Dendritic cell treated with granulocyte-macrophage colony-stimulating factor and Interleukin-4, amounts not matched to agents 40 ng/mL and 50 ng/mL, for 4 days (primary cell): Measurements from ENCODE around the gene SHANK1.

Experiments used
- H3K27ac Mint-ChIP-seq: one replicate; pipeline ENCODE4 v1.8.0; 2022; ENCODE audit warnings: mild to moderate bottlenecking, mixed read lengths
- H3K27me3 Mint-ChIP-seq: one replicate; pipeline ENCODE4 v1.8.0; 2022; ENCODE audit warnings: mild to moderate bottlenecking, mixed read lengths
- H3K36me3 Mint-ChIP-seq: one replicate; pipeline ENCODE4 v1.8.0; 2022; ENCODE audit warnings: low read depth, mixed read lengths
- H3K4me1 Mint-ChIP-seq: one replicate; pipeline ENCODE4 v1.8.0; 2022; ENCODE audit warnings: low read depth, mixed read lengths
- H3K4me3 Mint-ChIP-seq: one replicate; pipeline ENCODE4 v1.8.0; 2022; ENCODE audit warnings: mild to moderate bottlenecking, moderate library complexity, mixed read lengths
- H3K9me3 Mint-ChIP-seq: one replicate; pipeline ENCODE4 v1.8.0; 2022; ENCODE audit warnings: mixed read lengths
- intact Hi-C: fragments of 100-400 bp; cut with micrococcal nuclease; formaldehyde crosslinking; loops from one replicate; pipeline ENCODE4 v1.15.0; 2022

SHANK1 gene

DNA sequence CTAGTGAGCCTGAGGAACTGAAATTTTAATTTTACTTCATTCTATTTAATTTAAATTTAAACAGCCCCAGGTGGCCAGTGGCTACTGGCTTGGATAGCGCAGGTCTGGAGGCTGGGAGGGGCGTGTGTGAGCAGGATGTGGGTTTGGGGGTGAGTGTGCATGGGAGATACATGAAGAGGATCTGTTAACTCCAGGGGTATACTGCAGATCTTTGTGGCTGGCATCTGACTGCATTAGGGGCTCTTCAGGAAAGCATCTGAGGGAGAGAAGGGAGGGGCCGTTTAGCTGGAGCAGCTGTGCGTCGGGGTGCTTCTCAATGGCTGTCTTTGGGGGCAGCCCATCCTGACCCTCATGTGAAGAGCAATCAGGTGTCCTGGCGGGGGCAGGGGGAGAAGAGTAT is 6.8 kb downstream of the SHANK1 start:
- Mint-ChIP-seq H3K27ac (no peak overlapping the region), H3K36me3 (no peaks in the 10 kb centered on the region), H3K27me3 (peaks cover 29% of the 10 kb centered on the region), H3K9me3 (no peaks in the 10 kb centered on the region), H3K4me1 (no peaks in the 10 kb centered on the region), H3K4me3 (no peak overlapping the region)
- intact Hi-C loops, result no loop called here

DNA sequence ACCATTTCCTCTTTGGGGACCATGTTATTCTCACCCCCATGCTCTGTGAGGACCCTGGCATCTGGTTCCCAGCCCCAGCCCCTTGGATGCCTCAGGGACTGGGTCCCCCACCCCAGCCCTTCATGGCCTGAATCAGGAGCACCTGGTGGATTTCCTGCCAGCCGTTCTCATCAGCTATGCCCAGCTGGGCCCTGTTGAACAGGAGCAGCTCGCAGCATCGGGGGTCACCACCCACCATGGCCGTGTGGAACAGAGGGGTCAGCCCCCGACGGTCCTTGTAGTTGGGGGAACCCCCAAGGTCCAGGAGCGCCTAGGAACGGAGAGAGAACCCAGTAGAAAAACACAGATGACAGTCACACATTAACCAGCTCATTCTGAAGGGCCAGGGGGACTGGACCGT is 7.8 kb downstream of the SHANK1 start:
- Mint-ChIP-seq H3K9me3 (no peaks in the 10 kb centered on the region), H3K36me3 (no peaks in the 10 kb centered on the region), H3K27ac (no peak overlapping the region), H3K27me3 (peaks cover 19% of the 10 kb centered on the region), H3K4me1 (no peaks in the 10 kb centered on the region), H3K4me3 (no peak overlapping the region)
- intact Hi-C loops, result no loop called here

DNA sequence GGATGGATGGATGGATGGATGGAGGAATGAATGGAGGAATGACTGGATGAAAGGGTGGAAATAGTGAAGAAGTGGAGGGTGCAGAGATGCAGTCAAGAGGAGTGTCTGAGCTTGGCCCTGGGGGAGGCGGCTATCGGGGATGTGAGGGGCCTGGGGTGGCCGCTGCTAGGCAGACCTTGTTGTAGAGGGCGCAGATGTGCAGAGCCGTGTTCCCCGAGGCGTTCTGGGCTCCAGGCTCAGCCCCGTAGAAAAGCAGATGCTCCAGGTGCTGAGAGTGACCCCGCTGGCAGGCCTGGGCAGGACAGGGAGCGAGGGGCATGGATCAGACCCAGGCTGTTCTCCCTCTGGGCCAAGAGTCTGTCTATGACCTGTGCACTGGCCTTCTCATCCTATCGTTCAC is 8.4 kb downstream of the SHANK1 start:
- Mint-ChIP-seq H3K9me3 (no peaks in the 10 kb centered on the region), H3K4me1 (no peaks in the 10 kb centered on the region), H3K4me3 (no peak overlapping the region), H3K27ac (no peak overlapping the region), H3K36me3 (no peaks in the 10 kb centered on the region), H3K27me3 (peaks cover 19% of the 10 kb centered on the region)
- intact Hi-C loops, result no loop called here

DNA sequence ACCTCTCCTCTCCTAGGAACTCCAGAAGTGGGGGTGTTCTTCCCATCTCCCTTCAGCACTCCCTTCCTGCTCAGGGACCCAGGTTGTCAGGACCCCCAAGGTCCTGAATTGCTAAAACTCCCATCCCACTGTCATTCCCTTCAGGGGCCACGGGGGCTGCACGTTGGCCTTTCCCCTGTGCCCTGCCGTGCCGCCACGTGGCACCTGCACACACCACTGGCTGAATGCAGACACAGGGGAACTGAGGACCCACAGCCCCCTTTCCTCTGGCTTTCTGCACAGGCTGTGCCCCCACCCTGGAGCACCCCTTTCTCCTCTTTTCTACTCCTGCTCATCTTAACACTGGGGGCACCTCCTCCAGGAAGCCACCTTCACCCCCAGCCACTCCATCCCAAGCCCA is 9.0 kb downstream of the SHANK1 start:
- intact Hi-C loops, result no loop called here
- H3K27ac Mint-ChIP-seq, result no peak overlapping the region
- no peaks in the 10 kb centered on the region for H3K9me3 Mint-ChIP-seq
- H3K36me3 Mint-ChIP-seq, result no peaks in the 10 kb centered on the region
- H3K4me3 Mint-ChIP-seq, result no peak overlapping the region
- no peaks in the 10 kb centered on the region for H3K4me1 Mint-ChIP-seq
- peaks cover 14% of the 10 kb centered on the region for H3K27me3 Mint-ChIP-seq

DNA sequence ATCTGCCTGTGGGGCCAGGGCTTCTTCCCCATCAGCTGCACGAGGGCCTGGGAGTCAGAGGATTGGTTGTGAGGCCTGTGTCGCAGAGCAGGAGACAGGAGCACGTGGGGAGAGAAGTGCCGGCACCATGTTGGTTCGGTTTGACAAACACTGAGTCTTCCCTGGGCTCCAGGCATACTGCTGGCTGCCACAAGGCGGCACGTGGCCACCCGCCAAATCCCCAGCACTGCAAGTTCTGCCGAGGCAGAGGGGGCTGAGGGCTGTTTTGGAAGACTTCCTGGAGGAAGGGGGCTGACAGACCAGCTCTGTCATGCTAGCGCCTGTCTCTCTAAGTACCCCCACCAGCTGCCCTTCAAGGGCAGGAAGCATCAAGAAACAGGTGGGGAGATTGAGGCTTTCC is 9.5 kb downstream of the SHANK1 start:
- H3K4me3 Mint-ChIP-seq, result no peak overlapping the region
- H3K4me1 Mint-ChIP-seq, result no peaks in the 10 kb centered on the region
- intact Hi-C loops, result no loop called here
- H3K36me3 Mint-ChIP-seq, result no peaks in the 10 kb centered on the region
- peaks cover 12% of the 10 kb centered on the region for H3K27me3 Mint-ChIP-seq
- H3K27ac Mint-ChIP-seq, result no peak overlapping the region
- H3K9me3 Mint-ChIP-seq, result no peaks in the 10 kb centered on the region

DNA sequence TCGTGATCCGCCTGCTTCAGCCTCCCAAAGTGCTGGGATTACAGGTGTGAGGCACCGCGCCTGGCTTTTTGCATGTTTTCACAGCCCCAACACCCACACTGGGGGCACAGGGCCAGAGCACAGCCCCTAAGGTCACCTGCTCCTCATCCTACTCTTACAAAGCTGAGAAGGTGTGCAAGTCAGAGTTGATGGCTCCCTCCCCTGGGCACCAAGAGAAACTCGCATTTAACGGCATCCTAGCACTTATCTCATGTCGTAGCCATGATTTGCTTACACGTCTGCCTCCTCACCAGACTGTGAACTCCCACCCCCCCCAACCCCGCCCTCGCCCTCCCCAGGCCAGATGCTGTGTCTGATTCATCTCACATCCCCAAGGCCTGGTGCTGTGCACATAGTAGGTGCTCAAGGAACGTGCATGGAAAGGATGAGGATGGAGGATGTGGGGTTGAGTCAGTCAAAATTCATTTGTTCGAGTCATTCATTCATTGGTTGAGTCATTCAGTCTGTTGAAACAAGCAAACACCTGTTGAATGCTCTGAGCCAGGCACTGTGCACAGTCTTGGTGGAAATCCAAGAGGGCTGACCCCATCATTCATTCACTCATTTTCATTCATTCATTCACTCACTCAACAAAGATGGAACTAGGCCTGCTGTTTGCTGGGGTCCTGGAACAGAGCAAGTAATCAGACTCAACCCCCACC is 11.3 kb downstream of the SHANK1 start:
- Mint-ChIP-seq H3K36me3 (no peaks in the 10 kb centered on the region), H3K9me3 (no peaks in the 10 kb centered on the region), H3K4me3 (no peak overlapping the region), H3K27me3 (peaks cover 24% of the 10 kb centered on the region), H3K4me1 (no peaks in the 10 kb centered on the region), H3K27ac (no peak overlapping the region)
- intact Hi-C loops, result no loop called here

DNA sequence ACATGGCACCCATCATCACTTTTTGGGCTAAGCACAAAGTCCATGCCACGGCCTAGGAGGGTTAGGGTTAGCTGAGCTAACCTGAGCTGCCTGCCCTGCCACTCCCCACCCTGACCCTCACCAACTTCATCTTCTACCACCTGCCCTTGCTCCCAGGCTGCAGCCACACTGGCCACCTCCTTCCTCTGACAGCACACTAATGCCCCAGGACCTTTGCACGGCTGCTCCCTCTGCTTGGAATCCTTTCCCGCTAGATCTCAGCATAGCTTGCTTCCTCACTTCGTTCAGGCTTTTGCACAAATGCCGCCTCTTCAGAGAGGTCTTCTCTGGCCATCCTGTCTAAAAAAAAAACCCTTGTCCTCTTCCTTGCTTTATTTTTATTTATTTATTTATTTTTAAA is 13.2 kb downstream of the SHANK1 start:
- no peaks in the 10 kb centered on the region for H3K9me3 Mint-ChIP-seq
- intact Hi-C loops, result no loop called here
- H3K4me1 Mint-ChIP-seq, result peaks cover 6% of the 10 kb centered on the region
- H3K27me3 Mint-ChIP-seq, result peaks cover 31% of the 10 kb centered on the region
- H3K36me3 Mint-ChIP-seq, result no peaks in the 10 kb centered on the region
- H3K4me3 Mint-ChIP-seq, result no peak overlapping the region
- H3K27ac Mint-ChIP-seq, result no peak overlapping the region

DNA sequence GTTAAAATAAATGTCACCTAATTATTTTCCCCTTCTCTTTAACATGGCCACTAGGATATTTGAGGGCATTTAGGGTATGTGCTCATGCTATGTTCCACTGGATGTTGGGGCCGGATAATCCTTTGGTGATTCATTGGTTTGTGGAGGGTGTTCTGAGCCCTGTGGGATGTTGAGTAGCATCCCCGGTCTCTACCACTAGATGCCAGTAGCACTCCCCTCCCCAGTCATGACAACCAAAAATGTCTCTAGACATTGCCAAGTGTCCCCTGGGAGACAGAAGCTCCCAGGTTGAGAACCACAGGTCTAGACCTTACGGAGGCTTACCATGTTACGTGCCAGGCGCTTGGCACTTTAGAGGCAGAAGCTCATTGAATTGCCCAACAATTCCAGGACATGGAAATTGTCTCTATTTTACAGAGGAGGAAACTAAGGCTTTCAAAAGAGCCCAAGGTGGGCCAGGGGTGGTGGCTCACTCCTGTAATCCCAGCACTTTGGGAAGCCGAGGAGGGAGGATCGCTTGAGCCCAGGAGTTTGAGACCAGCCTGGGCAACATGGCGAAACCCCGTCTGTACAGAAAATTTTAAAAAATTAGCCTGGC is 14.1 kb downstream of the SHANK1 start:
- Mint-ChIP-seq H3K27me3 (peaks cover 31% of the 10 kb centered on the region), H3K4me3 (no peak overlapping the region), H3K36me3 (no peaks in the 10 kb centered on the region), H3K4me1 (peaks cover 6% of the 10 kb centered on the region), H3K27ac (no peak overlapping the region), H3K9me3 (no peaks in the 10 kb centered on the region)
- intact Hi-C loops, result loop anchor here (1.0 kb wide), 1 partner anchor 78 kb away; no protein-coding TSS in a partner anchor

DNA sequence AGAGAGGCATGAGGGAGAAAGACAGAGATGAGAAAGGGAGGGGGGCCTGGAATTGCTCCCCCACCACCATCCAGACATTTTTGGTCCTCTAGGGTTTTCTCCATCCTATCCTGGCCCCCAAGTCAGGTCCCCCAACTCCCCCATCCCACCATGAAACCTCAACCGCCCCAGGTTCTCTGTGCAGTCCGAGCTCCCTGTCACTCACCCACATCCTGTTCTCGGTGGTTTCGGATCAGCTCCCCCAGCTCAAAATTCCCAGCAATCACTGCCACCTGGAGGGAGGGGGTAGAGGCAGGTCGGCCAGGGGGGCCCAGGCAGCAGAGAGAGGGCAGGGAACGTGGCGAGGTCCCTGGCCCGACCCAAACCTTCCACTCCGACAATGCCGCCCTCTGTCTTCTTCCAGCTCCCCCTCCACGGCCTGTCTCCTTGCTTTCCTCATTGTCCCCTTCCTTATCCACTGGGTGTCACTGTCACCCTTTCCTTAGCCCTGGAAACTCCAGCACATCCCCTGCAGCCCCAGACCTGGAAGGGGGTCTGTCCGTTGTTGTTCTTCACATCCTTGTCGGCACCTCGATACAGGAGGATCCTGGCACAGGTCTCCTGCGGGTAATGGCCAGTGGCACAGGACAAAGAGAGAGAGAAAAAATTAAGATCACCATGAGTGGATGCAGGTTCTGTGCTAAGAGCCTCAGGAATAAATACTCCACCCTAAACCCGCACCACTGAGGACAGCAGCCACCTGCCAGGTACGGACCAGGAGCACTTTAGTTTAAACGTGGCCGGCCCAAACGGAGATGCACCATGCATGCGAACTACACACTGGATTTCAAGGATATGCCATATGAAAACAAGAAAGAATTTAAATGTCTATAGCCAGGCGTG is 15.4 kb downstream of the SHANK1 start:
- no peak overlapping the region for H3K27ac Mint-ChIP-seq
- H3K27me3 Mint-ChIP-seq, result peaks cover 41% of the 10 kb centered on the region
- no peaks in the 10 kb centered on the region for H3K36me3 Mint-ChIP-seq
- H3K9me3 Mint-ChIP-seq, result no peaks in the 10 kb centered on the region
- peaks cover 6% of the 10 kb centered on the region for H3K4me1 Mint-ChIP-seq
- intact Hi-C loops, result no loop called here
- no peak overlapping the region for H3K4me3 Mint-ChIP-seq

DNA sequence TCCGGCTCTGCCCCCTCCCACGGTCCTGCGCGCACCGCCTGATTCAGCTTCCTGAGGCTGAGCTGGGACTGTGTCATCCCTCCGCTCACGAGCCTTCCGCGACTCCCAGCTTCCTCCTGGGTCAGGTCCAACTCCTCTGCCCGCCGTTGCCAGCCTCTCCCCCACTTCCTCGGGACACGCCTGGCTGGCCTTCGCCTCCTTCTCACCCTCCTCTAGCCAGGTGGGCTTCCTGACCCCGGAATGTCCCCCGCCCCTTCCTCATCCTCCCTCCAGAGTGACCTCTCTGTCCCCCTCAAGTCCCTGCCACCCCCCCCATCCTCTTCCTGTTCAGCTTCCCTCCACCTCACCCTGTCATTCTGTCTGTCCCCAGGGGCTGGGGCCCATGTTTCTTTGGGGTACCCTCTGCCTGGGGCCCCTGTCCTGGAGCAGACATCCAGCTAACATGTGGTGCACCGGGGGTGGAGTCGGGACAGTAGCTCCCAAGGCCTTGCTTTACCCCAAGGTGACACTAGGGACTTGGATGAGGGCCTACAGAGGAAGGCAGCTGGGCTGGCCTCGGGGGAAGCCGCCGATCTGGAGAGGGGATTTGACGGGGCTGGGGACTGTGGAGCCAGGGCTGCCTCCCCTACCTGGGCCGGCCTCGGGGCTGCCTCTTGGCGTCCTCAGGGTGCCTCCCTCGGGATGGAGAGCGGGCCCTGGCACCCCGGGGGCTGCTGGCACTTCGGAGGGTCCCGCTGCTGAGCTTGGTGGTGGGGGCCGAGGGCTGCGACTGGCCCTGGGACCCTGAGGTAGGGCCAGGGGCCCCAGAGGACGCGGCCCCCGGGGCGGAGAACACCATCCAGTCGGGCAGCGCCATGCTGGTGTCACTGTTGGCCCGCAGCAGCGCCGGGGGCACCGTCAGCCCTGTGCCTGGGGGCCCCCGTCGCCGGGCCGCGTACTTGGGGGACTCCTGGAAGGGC is 16.5 kb downstream of the SHANK1 start:
- no peaks in the 10 kb centered on the region for H3K9me3 Mint-ChIP-seq
- intact Hi-C loops, result no loop called here
- no peak overlapping the region for H3K4me3 Mint-ChIP-seq
- H3K27me3 Mint-ChIP-seq, result peaks cover 43% of the 10 kb centered on the region
- no peak overlapping the region for H3K27ac Mint-ChIP-seq
- H3K36me3 Mint-ChIP-seq, result no peaks in the 10 kb centered on the region
- H3K4me1 Mint-ChIP-seq, result peaks cover 6% of the 10 kb centered on the region

DNA sequence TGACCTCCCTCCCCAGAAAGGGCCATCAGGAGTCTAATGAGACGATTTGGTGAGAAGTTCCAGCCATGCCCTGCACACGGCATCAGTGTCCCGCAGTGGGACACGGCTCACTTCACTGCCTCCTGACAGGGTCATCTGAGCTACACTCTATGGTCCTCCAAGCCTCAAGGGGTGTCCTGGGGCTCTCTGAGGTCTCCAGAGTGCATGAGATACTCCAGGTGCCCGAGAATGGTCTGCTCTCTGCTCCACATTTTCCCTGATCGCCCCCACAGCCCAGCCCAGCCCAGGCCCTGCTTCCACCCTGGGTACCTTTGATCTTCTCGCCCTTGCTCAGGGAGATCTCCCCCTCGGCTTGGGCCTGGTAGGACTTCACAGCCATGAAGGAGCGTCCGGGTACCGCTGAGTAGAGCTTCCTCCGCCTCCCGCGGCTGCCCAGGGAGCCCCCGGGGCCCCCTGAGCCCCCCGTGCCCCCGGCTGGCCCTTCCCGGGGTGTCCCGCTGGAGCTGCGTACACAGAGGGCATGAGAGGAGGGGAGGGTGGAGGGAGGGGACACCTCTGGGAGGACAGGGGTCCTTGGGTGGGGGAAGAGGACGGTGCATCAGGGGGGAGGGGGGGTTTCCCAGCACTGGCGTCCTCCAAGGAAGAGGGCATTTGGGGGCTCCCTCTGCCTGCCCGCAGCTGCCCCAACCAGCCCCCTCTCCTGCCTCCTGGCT is 17.3 kb downstream of the SHANK1 start:
- peaks cover 50% of the 10 kb centered on the region for H3K27me3 Mint-ChIP-seq
- peaks cover 6% of the 10 kb centered on the region for H3K4me1 Mint-ChIP-seq
- intact Hi-C loops, result no loop called here
- H3K27ac Mint-ChIP-seq, result no peak overlapping the region
- H3K9me3 Mint-ChIP-seq, result no peaks in the 10 kb centered on the region
- H3K4me3 Mint-ChIP-seq, result no peak overlapping the region
- no peaks in the 10 kb centered on the region for H3K36me3 Mint-ChIP-seq

DNA sequence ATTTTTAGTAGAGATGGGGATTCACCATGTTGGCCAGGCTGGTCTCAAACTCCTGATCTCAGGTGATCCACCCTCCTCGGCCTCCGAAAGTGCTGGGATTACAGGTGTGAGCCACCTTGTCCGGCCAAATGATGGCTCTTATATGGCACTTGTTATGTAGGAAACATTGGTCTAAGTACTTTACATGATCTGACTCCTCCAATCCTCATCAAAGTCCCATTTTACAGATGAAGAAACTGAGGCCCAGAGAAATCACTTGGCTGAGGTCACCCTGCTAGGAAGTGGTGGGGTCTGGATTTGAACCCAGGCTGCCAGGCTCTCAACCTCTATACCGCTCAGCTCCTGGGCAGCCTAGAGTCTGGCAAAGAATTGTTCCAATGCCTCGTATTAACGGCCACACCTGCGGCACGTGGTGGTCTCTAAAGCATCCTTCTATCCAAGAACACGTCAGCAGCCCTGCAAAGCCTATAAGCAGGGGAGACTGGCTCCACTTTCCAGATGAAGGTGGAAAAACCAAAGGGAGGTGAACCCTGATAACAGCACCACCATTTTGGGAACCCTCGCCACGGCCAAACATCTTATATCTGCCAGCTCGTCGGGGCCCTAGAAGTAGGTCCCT is 18.1 kb downstream of the SHANK1 start:
- H3K4me1 Mint-ChIP-seq, result peaks cover 6% of the 10 kb centered on the region
- H3K36me3 Mint-ChIP-seq, result no peaks in the 10 kb centered on the region
- H3K27ac Mint-ChIP-seq, result no peak overlapping the region
- H3K9me3 Mint-ChIP-seq, result no peaks in the 10 kb centered on the region
- H3K4me3 Mint-ChIP-seq, result no peak overlapping the region
- intact Hi-C loops, result no loop called here
- H3K27me3 Mint-ChIP-seq, result peaks cover 57% of the 10 kb centered on the region
